Mucosa of rectum (tissue), 2 donors: ENCODE data around the gene C11orf21.
"Not testable (repeated sequence)": the region's sequence is repeated elsewhere in the genome, so short reads cannot be mapped to it uniquely, and the experiment has no call there.

Source experiments
- H3K27ac ChIP-seq, 2 donors: one replicate each; pipeline ENCODE4 v1.7.0; 2013; ENCODE audit warnings: inconsistent platforms in 2 of 2, low read depth in 2 of 2, low read length in 2 of 2
- H3K27me3 ChIP-seq, 2 donors: one replicate each; pipeline ENCODE4 v1.7.0; 2013; ENCODE audit warnings: low read length in 2 of 2; ENCODE audit not compliant: control insufficient read depth in 2 of 2, insufficient read depth in 2 of 2
- H3K36me3 ChIP-seq, 2 donors: one replicate each; pipeline ENCODE4 v1.7.0; 2013; ENCODE audit warnings: low read length in 2 of 2; ENCODE audit not compliant: control insufficient read depth in 2 of 2, insufficient read depth in 2 of 2
- H3K4me1 ChIP-seq, 2 donors: one replicate each; pipeline ENCODE4 v1.7.0; 2013; ENCODE audit warnings: low read length in 2 of 2, mild to moderate bottlenecking in 1 of 2; ENCODE audit not compliant: control insufficient read depth in 2 of 2, insufficient read depth in 2 of 2
- H3K4me3 ChIP-seq, 2 donors: one replicate each; pipeline ENCODE4 v1.7.0; 2013; ENCODE audit warnings: low read length in 2 of 2
- H3K9ac ChIP-seq, 2 donors: one replicate each; pipeline ENCODE4 v1.7.0; 2013; ENCODE audit warnings: low read length in 2 of 2, low read depth in 1 of 2, mild to moderate bottlenecking in 1 of 2
- H3K9me3 ChIP-seq, 2 donors: one replicate each; pipeline ENCODE4 v1.7.0; 2013; ENCODE audit warnings: low read length in 2 of 2; ENCODE audit not compliant: control insufficient read depth in 2 of 2
- donor health status: healthy.
- donor health status: Normal muscosa, but diverticular disease.

The C11orf21 gene

DNA sequence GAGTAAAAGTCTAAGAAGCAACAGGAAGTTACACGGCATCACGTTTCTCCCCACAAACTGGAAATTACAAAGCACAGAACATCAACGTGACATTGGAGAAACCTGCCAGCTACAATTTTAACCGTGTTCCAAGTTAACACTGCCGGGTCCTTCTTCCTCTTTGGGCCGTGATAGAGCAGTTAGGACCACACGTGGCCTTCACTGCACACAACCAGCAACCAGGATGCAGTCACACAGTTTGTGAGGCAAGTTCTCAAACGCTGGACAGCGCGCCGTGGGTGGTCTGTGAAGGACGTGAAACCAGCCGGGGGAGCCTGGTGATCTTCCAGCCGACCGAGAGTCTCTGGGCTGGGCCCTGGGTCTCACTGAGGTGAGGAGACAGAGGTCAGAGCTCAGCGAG is 14.6 kb downstream of the C11orf21 start:
- Histone ChIP-seq H3K36me3 (no peaks in the 10 kb centered on the region), H3K27me3 (peaks cover 3 to 4% of the 10 kb centered on the region in 2 donors), H3K27ac (peak overlapping the region; percentile 51 to 56), H3K4me1 (peaks cover 0 to 5% of the 10 kb centered on the region in 2 donors), H3K4me3 (no peak overlapping the region), H3K9me3 (no peaks in the 10 kb centered on the region), H3K9ac (peak overlapping the region in 1 of 2 donors; percentile 6)

DNA sequence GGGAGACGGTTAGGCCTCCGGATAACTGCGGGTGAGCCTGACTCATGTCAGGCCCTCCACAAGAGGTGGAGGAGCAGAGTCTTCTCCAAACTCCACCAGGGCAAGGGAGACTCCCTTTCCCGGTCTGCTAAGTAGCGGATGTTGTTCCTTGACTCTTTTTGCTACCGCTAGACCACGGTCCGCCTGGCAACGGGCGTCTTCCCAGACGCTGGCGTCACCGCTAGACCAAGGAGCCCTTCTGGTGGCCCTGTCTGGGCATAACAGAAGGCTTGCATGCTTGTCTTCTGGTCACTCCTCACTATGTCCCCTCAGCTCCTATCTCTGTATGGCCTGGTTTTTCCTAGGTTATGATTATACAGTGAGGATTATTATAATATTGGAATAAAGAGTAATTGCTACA is 15.4 kb downstream of the C11orf21 start:
- H3K36me3 ChIP-seq, H3K27ac ChIP-seq, H3K4me3 ChIP-seq, H3K9me3 ChIP-seq, H3K27me3 ChIP-seq, H3K4me1 ChIP-seq, H3K9ac ChIP-seq: not testable (repeated sequence)

DNA sequence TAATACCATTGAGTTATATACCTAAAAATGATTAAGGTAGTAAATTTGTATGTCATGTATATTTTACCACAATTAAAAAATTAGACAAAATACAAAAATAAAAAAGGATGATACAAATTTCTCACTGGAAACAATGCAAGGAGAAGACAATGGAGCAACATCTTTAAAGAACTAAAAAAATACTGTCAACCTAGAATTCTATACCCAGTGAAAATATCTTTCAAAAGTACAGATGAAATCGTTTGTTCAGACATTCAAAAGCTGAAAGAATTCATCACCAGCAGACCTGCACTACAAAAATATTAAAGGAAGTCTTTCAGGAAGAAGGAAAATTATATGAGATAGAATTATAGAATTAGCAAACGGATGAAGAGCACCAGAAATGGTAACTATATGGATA is 21.5 kb downstream of the C11orf21 start:
- Histone ChIP-seq H3K27ac (no peak overlapping the region), H3K4me1 (no peaks in the 10 kb centered on the region), H3K36me3 (no peaks in the 10 kb centered on the region), H3K9ac (no peak overlapping the region), H3K4me3 (no peak overlapping the region), H3K27me3 (peaks cover 0 to 3% of the 10 kb centered on the region in 2 donors), H3K9me3 (no peaks in the 10 kb centered on the region)

DNA sequence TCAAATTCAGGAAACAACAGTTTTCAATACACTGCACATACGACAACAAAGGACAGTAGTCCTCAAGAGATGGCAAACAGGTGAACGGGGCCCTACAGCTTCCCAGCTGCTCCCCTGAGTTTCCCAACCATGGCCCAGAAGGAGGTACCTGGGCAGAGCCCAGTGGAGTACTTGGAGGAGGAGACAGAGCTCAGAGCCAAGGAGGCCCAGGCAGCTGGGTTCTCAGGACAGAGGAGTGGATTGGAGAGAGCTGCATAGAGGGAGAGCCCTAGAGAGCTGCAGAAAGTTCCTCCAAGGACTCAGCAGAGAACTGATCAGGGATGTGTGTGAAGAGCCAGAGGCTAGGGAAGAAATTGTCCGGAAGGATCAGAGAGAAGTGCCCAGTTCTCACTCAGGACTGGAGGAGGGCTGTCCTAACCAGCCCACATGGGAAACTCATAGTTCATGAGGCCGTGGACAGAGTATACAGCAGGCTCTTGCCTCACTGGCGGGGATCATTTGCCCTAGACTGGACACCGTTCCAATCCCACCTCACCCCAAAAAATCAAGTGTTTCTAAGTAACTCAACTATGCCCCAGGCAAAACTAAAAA is 23.7 kb downstream of the C11orf21 start:
- Histone ChIP-seq H3K9me3 (no peaks in the 10 kb centered on the region), H3K27me3 (no peaks in the 10 kb centered on the region), H3K4me3 (no peak overlapping the region), H3K4me1 (no peaks in the 10 kb centered on the region), H3K27ac (no peak overlapping the region), H3K9ac (no peak overlapping the region), H3K36me3 (no peaks in the 10 kb centered on the region)

DNA sequence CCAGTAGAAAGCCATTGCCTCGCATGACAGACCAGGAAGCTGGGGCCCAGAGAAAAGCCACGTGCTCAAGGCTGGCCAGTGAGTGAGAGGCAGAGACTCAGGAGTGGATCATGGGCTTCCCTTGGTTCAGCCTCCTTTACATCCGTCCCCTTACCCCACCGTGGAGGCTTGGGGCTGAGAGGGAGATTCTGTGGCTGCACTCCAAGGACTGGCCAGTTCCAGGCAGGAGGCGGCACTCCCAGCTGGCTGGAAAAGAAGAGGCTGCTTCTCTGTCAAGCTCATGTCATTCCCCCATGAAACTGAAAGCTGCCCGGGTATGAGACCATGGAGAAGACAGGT is 24.7 kb downstream of the C11orf21 start:
- Histone ChIP-seq H3K27ac (no peak overlapping the region), H3K9ac (peak overlapping the region in 1 of 2 donors; percentile 6), H3K4me1 (no peaks in the 10 kb centered on the region), H3K9me3 (no peaks in the 10 kb centered on the region), H3K4me3 (no peak overlapping the region), H3K27me3 (no peaks in the 10 kb centered on the region), H3K36me3 (no peaks in the 10 kb centered on the region)

DNA sequence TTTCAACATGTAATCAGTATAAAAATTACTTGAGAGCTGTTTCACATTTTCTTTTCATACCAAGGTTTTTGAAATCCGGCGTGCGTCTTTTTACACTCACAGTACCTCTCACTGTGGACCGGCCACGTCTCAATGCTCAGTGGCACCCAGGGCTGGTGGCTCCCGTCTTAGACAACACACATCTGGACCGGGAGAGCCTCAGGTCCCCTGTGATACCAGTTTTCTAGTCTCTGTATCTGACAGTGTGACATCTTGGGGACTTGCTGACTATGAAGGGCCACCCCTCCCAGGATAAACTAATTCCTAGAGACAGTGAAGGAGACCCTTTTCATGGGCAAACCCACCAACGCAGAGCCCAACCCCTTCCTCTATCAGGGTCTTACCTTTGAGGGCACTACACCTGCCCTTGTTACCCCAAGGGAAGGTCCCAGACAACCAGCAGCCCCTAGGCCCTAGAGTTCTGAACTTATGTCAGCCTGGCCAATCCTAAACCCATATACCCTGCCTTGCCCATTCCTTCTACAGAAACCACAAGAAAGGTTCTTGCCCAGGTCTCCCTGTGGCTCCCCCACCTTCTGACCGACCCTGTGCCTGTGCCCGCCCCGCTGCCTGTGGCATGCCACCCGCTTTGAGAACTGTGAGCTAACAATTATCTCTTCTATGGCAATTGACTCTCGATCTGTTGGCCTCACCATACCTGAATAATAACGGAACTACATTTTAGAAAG is 25.3 kb downstream of the C11orf21 start:
- no peak overlapping the region for H3K27ac ChIP-seq
- no peaks in the 10 kb centered on the region for H3K36me3 ChIP-seq
- H3K4me3 ChIP-seq = no peak overlapping the region
- H3K9me3 ChIP-seq = no peaks in the 10 kb centered on the region
- no peak overlapping the region for H3K9ac ChIP-seq
- H3K27me3 ChIP-seq = peaks cover 0 to under 1% of the 10 kb centered on the region in 2 donors
- no peaks in the 10 kb centered on the region for H3K4me1 ChIP-seq

DNA sequence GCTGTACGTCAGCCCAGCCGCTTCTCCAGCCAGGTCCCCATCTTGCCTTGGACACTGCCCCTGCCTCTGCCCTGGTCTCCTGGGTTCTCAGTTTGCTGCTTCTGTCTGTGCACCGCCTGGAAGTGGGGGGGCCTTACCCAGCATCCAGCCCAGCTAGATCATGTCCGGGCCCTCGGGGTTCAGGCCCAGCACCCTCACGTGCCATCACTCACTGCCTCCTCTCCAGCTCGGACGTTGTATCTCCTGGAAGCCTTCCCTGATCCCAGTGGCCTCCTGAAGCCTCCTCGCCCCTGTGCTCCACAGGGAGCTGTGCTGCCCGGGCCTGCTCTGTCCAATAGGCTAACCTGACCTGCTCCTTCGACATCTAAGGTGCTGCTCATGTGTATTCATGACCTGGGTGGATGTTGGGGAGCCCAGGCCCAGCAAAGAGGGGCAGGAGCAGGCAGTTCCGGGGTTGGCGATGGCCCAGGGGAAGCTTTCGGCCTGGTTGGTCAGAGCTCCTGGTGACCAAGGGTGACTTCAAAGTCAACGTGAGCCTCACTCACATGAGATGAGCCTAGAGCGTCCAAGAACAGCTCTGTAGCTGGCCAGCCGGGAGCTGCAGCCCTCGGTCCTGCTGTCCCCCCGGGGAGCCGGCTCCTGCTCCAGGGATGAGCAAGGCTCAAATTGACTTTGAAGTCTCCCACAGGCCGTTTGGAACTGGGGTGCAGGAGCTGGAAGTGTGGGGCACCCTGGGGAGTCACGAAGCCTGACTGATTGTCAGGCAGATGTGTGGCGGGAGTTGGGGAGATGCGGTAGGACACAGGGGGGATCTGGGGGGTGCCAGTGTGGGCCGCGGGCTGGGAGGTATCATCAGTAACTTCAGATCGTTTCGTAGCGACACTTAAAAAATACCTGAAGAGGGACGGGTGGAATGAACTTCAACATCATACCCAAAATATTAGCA is 26.1 kb downstream of the C11orf21 start:
- Histone ChIP-seq H3K27me3 (peaks cover 2 to 4% of the 10 kb centered on the region in 2 donors), H3K36me3 (no peaks in the 10 kb centered on the region), H3K9ac (no peak overlapping the region), H3K27ac (no peak overlapping the region), H3K4me3 (no peak overlapping the region), H3K4me1 (no peaks in the 10 kb centered on the region), H3K9me3 (no peaks in the 10 kb centered on the region)

DNA sequence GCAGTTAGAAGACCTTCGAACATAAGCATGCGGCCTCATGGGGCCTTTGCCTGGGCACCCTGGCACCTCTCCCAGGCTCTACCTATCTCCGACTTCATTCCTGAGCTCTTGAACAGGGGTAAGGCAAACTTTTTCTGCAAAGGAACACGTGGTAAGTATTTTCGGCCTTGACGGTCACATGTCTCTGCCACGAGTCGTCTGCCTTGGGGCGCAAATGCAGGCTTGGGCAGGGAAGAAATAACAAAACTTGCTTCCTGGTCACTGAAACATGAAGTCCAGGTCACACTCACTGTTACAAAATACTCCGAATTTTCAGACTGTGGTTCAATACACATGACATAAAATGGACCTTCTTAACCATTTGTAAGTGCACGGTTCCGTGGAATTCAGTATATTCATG is 27.9 kb downstream of the C11orf21 start:
- no peak overlapping the region for H3K9ac ChIP-seq
- H3K4me3 ChIP-seq = no peak overlapping the region
- peaks cover 0 to 8% of the 10 kb centered on the region in 2 donors for H3K4me1 ChIP-seq
- H3K36me3 ChIP-seq = no peaks in the 10 kb centered on the region
- H3K9me3 ChIP-seq = no peaks in the 10 kb centered on the region
- peaks cover 2 to 6% of the 10 kb centered on the region in 2 donors for H3K27me3 ChIP-seq
- no peak overlapping the region for H3K27ac ChIP-seq

DNA sequence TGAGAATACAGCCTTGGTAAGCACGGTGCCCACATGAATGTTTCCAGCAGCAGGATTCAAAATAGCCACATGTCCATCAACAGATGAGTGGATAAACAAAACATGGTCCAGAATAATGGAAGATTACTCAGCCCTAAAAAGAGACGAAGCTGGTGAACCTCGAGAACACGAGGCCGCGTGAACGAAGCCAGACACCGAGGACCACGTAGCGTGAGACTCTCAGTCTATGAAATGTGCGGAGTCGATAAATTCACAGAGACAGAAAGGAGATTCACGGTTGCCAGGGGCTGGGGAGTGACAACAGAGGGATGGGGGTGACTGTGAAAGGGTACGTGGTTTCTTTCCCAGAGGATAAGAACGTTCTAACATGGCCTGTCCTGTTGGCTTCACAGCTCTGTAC is 28.4 kb downstream of the C11orf21 start:
- H3K27me3 ChIP-seq = peaks cover 2 to 6% of the 10 kb centered on the region in 2 donors
- H3K9me3 ChIP-seq = no peaks in the 10 kb centered on the region
- H3K36me3 ChIP-seq = no peaks in the 10 kb centered on the region
- H3K4me1 ChIP-seq = peaks cover 0 to 8% of the 10 kb centered on the region in 2 donors
- no peak overlapping the region for H3K27ac ChIP-seq
- no peak overlapping the region for H3K4me3 ChIP-seq
- H3K9ac ChIP-seq = no peak overlapping the region

DNA sequence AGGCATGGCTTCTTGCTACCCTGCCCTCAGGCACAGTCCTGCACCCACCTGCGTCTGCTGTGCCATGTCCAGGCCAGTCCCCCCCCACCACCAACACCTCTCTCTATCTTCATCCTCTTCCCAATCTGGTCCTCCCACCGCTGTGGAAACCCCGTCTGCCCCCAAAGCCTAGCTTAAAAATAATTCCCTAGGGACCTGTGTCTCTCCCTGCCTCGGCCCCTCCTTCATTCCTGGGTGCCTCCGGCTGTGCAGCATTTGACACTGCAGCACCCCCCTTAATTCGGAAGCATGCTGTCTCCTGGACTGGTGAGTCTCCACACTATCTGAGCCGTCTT is 28.8 kb downstream of the C11orf21 start:
- peaks cover 2 to 9% of the 10 kb centered on the region in 2 donors for H3K27me3 ChIP-seq
- H3K36me3 ChIP-seq = no peaks in the 10 kb centered on the region
- no peaks in the 10 kb centered on the region for H3K9me3 ChIP-seq
- no peak overlapping the region for H3K27ac ChIP-seq
- no peak overlapping the region for H3K9ac ChIP-seq
- no peak overlapping the region for H3K4me3 ChIP-seq
- peaks cover 0 to 8% of the 10 kb centered on the region in 2 donors for H3K4me1 ChIP-seq
